GM23338 (cell line): ENCODE measurements around the gene SLC35F1. TPM values are rescaled to one million over a fixed set of nuclear protein-coding genes. Genes with fewer than 3 reads are reported as not detected.

Source experiments
- ATAC-seq: fragments of 200-7000 bp; cut with Tn5 transposase; 3 replicates; pipeline ENCODE4 v1.9.1; 2020
- DNase-seq: peaks from one replicate; pipeline ENCODE4 v3.0.0-alpha.2; 2015; ENCODE audit warnings: low spot score
- H2AFZ ChIP-seq: fragments of 200-600 bp; sonication (generic); 2 replicates; pipeline ENCODE4 v1.8.0; 2016; ENCODE audit warnings: antibody characterized with exemption, mild to moderate bottlenecking, moderate library complexity
- H3F3A ChIP-seq: fragments of 200-600 bp; sonication (generic); replicated peaks from 2 replicates; pipeline ENCODE4 v1.8.0; 2017; ENCODE audit warnings: antibody characterized with exemption, mixed run types, low read depth
- H3K27ac ChIP-seq: fragments of 200-600 bp; sonication (generic); 2 replicates; pipeline ENCODE4 v1.6.1; 2016; ENCODE audit warnings: low read depth
- H3K27me3 ChIP-seq: fragments of 200-600 bp; sonication (generic); 2 replicates; pipeline ENCODE4 v1.8.0; 2016; ENCODE audit warnings: mild to moderate bottlenecking, mixed run types, moderate library complexity; ENCODE audit not compliant: insufficient read depth
- H3K36me3 ChIP-seq: fragments of 200-600 bp; sonication (generic); 2 replicates; pipeline ENCODE4 v1.8.0; 2016; ENCODE audit warnings: mild to moderate bottlenecking; ENCODE audit not compliant: insufficient read depth
- H3K4me1 ChIP-seq: fragments of 200-600 bp; sonication (generic); 2 replicates; pipeline ENCODE4 v1.8.0; 2016; ENCODE audit warnings: mild to moderate bottlenecking, moderate library complexity; ENCODE audit not compliant: insufficient read depth
- H3K4me2 ChIP-seq: fragments of 200-600 bp; sonication (generic); 2 replicates; pipeline ENCODE4 v1.7.1; 2017; ENCODE audit warnings: mixed run types
- H3K4me3 ChIP-seq: fragments of 200-600 bp; sonication (generic); 2 replicates; pipeline ENCODE4 v1.6.1; 2016; ENCODE audit warnings: mixed run types
- H3K79me2 ChIP-seq: fragments of 200-600 bp; sonication (generic); replicated peaks from 2 replicates; pipeline ENCODE4 v1.8.0; 2017; ENCODE audit warnings: mild to moderate bottlenecking; ENCODE audit not compliant: insufficient read depth
- H3K9me2 ChIP-seq: fragments of 200-600 bp; sonication (generic); 2 replicates; pipeline ENCODE4 v1.8.0; 2017; ENCODE audit not compliant: insufficient read depth
- H4K20me1 ChIP-seq: fragments of 200-600 bp; sonication (generic); replicated peaks from 2 replicates; pipeline ENCODE4 v1.8.0; 2017; ENCODE audit warnings: mild to moderate bottlenecking; ENCODE audit not compliant: insufficient read depth
- H3K27ac Mint-ChIP-seq: 2 replicates; pipeline ENCODE4 v1.8.0; 2020; ENCODE audit warnings: inconsistent platforms, mild to moderate bottlenecking, moderate library complexity, mixed read lengths
- H3K27me3 Mint-ChIP-seq: 3 replicates; pipeline ENCODE4 v1.8.0; 2022; ENCODE audit warnings: low read depth, mild to moderate bottlenecking, moderate library complexity, mixed read lengths, inconsistent platforms; ENCODE audit not compliant: insufficient read depth, poor library complexity
- H3K36me3 Mint-ChIP-seq: 3 replicates; pipeline ENCODE4 v1.8.0; 2021; ENCODE audit warnings: low read depth, mild to moderate bottlenecking, inconsistent platforms, moderate library complexity, mixed read lengths
- H3K4me1 Mint-ChIP-seq: 3 replicates; pipeline ENCODE4 v1.8.0; 2020; ENCODE audit warnings: mild to moderate bottlenecking, inconsistent platforms, mixed read lengths
- H3K4me3 Mint-ChIP-seq: 3 replicates; pipeline ENCODE4 v1.8.0; 2021; ENCODE audit warnings: moderate library complexity, mild to moderate bottlenecking, inconsistent platforms, mixed read lengths
- H3K9me3 Mint-ChIP-seq: 3 replicates; pipeline ENCODE4 v1.8.0; 2020; ENCODE audit warnings: moderate library complexity, mild to moderate bottlenecking, inconsistent platforms, mixed read lengths
- CREB1 ChIP-seq: fragments of 250-450 bp; sonication (Bioruptor Pico); IDR thresholded peaks from 2 replicates; pipeline ENCODE4 v1.5.0; 2020; ENCODE audit warnings: low read depth, mild to moderate bottlenecking, moderate library complexity
- EZH2 ChIP-seq: fragments of 200-600 bp; sonication (generic); IDR thresholded peaks from one replicate; pipeline ENCODE4 v1.8.0; 2017; ENCODE audit warnings: antibody characterized with exemption, mild to moderate bottlenecking, low read depth; ENCODE audit not compliant: unreplicated experiment
- NANOG ChIP-seq: IDR thresholded peaks from 2 replicates; pipeline ENCODE4 v1.6.1; 2016; ENCODE audit warnings: antibody characterized with exemption, borderline replicate concordance
- POLR2AphosphoS5 ChIP-seq: IDR thresholded peaks from 2 replicates; pipeline ENCODE4 v1.6.1; 2016; ENCODE audit warnings: antibody characterized with exemption, low read depth
- ZNF331 ChIP-seq: fragments of 250-450 bp; sonication (Bioruptor Pico); IDR thresholded peaks from 2 replicates; pipeline ENCODE4 v1.5.0; 2020; ENCODE audit warnings: low read depth, mild to moderate bottlenecking, moderate library complexity
- polyA plus RNA-seq: library from polyadenylated mRNA; unstranded; fragments of >200 nt; fragmentation: Nextera tagmentation; extraction: Ambion mirVana; gene quantifications from 2 replicates; pipeline ENCODE4 v1.2.1, GENCODE V29; 2016
- total RNA-seq: library from RNA; depleted of rRNA; stranded (reverse); fragments of >200 nt; shearing (Covaris generic); gene quantifications from 2 replicates; pipeline ENCODE4 v1.2.3, GENCODE V29; 2014
- TF ChIP-seq, protein P1 (sequence below): fragments of 250-450 bp; sonication (Bioruptor Pico); IDR thresholded peaks from 2 replicates; pipeline ENCODE4 v1.5.0; 2020; ENCODE audit warnings: mild to moderate bottlenecking, moderate library complexity
- TF ChIP-seq, protein P2 (sequence below), 2 experiments: fragments of 200-600 bp in 1 of 2; sonication (generic) in 1 of 2; conservative IDR thresholded peaks; 2 replicates each; pipeline versions ENCODE4 v1.5.1 to v1.6.1; 2016 to 2017; ENCODE audit warnings: antibody characterized with exemption in 2 of 2, low read depth in 2 of 2, mild to moderate bottlenecking in 2 of 2, moderate library complexity in 1 of 2

Gene SLC35F1
- total and polyA plus RNA-seq, 2 experiments from 2014 or later: 3.0 to 10.3 TPM

DNA sequence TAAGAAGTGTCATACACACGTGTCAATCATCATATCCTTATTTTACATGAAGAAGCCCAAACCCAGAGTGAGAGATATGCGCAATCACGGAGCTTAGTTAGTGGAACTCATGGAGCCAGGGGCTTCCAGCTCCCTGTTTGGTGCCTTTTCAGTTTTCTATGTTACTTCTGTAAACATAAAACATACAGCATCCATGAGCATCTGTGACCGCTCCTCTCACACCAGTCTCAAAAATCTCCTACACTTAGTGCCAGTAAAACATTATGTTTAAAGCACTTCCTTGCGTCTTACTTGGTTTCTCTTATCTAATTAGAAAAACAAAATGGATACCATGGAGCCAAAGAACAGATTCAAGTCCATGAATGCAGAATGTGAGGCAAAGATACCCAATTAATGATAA lies 240.4 kb downstream of the SLC35F1 start (continued):
- TF ChIP-seq CREB1 (CRISPR knock-in tag) (no peak), EZH2 (no peak)
- TF ChIP-seq, protein P1, sequence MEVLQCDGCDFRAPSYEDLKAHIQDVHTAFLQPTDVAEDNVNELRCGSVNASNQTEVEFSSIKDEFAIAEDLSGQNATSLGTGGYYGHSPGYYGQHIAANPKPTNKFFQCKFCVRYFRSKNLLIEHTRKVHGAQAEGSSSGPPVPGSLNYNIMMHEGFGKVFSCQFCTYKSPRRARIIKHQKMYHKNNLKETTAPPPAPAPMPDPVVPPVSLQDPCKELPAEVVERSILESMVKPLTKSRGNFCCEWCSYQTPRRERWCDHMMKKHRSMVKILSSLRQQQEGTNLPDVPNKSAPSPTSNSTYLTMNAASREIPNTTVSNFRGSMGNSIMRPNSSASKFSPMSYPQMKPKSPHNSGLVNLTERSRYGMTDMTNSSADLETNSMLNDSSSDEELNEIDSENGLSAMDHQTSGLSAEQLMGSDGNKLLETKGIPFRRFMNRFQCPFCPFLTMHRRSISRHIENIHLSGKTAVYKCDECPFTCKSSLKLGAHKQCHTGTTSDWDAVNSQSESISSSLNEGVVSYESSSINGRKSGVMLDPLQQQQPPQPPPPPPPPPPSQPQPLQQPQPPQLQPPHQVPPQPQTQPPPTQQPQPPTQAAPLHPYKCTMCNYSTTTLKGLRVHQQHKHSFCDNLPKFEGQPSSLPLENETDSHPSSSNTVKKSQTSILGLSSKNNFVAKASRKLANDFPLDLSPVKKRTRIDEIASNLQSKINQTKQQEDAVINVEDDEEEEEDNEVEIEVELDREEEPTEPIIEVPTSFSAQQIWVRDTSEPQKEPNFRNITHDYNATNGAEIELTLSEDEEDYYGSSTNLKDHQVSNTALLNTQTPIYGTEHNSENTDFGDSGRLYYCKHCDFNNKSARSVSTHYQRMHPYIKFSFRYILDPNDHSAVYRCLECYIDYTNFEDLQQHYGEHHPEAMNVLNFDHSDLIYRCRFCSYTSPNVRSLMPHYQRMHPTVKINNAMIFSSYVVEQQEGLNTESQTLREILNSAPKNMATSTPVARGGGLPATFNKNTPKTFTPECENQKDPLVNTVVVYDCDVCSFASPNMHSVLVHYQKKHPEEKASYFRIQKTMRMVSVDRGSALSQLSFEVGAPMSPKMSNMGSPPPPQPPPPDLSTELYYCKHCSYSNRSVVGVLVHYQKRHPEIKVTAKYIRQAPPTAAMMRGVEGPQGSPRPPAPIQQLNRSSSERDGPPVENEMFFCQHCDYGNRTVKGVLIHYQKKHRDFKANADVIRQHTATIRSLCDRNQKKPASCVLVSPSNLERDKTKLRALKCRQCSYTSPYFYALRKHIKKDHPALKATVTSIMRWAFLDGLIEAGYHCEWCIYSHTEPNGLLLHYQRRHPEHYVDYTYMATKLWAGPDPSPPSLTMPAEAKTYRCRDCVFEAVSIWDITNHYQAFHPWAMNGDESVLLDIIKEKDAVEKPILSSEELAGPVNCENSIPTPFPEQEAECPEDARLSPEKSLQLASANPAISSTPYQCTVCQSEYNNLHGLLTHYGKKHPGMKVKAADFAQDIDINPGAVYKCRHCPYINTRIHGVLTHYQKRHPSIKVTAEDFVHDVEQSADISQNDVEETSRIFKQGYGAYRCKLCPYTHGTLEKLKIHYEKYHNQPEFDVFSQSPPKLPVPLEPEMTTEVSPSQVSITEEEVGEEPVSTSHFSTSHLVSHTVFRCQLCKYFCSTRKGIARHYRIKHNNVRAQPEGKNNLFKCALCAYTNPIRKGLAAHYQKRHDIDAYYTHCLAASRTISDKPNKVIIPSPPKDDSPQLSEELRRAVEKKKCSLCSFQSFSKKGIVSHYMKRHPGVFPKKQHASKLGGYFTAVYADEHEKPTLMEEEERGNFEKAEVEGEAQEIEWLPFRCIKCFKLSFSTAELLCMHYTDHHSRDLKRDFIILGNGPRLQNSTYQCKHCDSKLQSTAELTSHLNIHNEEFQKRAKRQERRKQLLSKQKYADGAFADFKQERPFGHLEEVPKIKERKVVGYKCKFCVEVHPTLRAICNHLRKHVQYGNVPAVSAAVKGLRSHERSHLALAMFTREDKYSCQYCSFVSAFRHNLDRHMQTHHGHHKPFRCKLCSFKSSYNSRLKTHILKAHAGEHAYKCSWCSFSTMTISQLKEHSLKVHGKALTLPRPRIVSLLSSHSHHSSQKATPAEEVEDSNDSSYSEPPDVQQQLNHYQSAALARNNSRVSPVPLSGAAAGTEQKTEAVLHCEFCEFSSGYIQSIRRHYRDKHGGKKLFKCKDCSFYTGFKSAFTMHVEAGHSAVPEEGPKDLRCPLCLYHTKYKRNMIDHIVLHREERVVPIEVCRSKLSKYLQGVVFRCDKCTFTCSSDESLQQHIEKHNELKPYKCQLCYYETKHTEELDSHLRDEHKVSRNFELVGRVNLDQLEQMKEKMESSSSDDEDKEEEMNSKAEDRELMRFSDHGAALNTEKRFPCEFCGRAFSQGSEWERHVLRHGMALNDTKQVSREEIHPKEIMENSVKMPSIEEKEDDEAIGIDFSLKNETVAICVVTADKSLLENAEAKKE (CRISPR knock-in tag): no peak

DNA sequence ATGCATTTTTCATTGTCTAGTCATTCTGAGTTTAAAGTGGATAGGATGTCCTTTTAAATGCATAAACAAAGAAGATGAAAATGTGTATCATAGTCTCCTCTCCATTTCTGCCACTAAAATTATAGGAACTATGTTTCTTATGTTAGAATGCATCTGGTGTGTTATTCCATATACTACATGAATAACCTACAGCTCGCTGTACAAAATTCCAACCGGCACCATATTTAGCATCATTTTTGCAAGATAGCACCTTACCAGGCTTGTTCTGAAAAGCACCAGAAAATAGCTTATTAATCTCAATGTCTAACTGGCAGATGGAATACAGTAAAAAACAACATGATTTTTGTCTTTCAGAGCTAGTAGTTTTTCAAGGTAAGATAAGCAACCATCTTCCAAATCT lies 241.5 kb downstream of the SLC35F1 start:
- no peak for ATAC-seq
- no peak for TF ChIP-seq ZNF331
- TF ChIP-seq, protein P2, sequence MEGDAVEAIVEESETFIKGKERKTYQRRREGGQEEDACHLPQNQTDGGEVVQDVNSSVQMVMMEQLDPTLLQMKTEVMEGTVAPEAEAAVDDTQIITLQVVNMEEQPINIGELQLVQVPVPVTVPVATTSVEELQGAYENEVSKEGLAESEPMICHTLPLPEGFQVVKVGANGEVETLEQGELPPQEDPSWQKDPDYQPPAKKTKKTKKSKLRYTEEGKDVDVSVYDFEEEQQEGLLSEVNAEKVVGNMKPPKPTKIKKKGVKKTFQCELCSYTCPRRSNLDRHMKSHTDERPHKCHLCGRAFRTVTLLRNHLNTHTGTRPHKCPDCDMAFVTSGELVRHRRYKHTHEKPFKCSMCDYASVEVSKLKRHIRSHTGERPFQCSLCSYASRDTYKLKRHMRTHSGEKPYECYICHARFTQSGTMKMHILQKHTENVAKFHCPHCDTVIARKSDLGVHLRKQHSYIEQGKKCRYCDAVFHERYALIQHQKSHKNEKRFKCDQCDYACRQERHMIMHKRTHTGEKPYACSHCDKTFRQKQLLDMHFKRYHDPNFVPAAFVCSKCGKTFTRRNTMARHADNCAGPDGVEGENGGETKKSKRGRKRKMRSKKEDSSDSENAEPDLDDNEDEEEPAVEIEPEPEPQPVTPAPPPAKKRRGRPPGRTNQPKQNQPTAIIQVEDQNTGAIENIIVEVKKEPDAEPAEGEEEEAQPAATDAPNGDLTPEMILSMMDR (conservative IDR thresholded peaks at IDR 0.05; ENCODE audit: low read depth in 2 of 2): no peak
- TF ChIP-seq, protein P1 (CRISPR knock-in tag): no peak
- TF ChIP-seq NANOG: no peak
- no peak for TF ChIP-seq POLR2AphosphoS5
- TF ChIP-seq EZH2: no peak

More for the DNA sequence above, 241.5 kb downstream of the SLC35F1 start:
- no peaks in the 10 kb centered on the region for H3K9me3 Mint-ChIP-seq
- no peak overlapping the region for H3K4me3 Mint-ChIP-seq
- Histone ChIP-seq H4K20me1 (no peaks in the 10 kb centered on the region), H3K9me2 (no peaks in the 10 kb centered on the region), H3F3A (no peaks in the 10 kb centered on the region), H3K4me3 (no peak overlapping the region), H3K36me3 (no peaks in the 10 kb centered on the region), H3K27me3 (no peaks in the 10 kb centered on the region), H3K4me2 (no peak overlapping the region), H3K27ac (no peak overlapping the region), H3K4me1 (peaks cover 4% of the 10 kb centered on the region; the same call in 1 of the 2 replicates), H3K79me2 (no peaks in the 10 kb centered on the region), H2AFZ (no peak overlapping the region)
- no peaks in the 10 kb centered on the region for H3K36me3 Mint-ChIP-seq
- no peaks in the 10 kb centered on the region for H3K27me3 Mint-ChIP-seq
- no peak overlapping the region for H3K27ac Mint-ChIP-seq
- no peak for DNase-seq
- peaks cover 8% of the 10 kb centered on the region for H3K4me1 Mint-ChIP-seq
